Activated CD4-positive, alpha-beta T cell treated with anti-CD3 and anti-CD28 coated beads, Interleukin-2, amount 50 U/mL, for 48 hours (primary cell): ENCODE measurements around the gene TSPAN5.
"Not testable (repeated sequence)": the region's sequence is repeated elsewhere in the genome, so short reads cannot be mapped to it uniquely, and the experiment has no call there.

Experiments
- DNase-seq, 2 experiments: peaks; one replicate each; pipeline ENCODE4 v3.0.0-alpha.2; 2020

Gene TSPAN5

DNA sequence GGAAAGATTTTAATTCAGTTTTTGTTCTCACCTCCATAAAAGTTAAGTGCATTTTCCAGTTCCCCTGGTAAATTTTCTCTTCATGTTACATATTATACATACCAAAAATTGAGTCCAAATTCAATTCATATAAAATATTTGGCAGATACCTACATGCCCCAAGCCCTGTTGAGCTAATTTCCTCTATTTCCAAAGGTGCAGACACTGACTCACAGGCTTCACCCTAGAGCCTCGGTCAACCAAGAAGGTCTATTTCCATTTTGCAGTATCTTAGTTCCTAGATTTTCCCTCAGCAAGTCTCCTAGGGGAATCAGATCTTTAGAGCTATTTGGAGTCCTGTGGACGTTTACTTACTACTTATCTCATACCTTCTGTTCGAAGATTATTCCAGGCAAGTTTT lies 174.4 kb downstream of the TSPAN5 start:
- DNase-seq: no peak

DNA sequence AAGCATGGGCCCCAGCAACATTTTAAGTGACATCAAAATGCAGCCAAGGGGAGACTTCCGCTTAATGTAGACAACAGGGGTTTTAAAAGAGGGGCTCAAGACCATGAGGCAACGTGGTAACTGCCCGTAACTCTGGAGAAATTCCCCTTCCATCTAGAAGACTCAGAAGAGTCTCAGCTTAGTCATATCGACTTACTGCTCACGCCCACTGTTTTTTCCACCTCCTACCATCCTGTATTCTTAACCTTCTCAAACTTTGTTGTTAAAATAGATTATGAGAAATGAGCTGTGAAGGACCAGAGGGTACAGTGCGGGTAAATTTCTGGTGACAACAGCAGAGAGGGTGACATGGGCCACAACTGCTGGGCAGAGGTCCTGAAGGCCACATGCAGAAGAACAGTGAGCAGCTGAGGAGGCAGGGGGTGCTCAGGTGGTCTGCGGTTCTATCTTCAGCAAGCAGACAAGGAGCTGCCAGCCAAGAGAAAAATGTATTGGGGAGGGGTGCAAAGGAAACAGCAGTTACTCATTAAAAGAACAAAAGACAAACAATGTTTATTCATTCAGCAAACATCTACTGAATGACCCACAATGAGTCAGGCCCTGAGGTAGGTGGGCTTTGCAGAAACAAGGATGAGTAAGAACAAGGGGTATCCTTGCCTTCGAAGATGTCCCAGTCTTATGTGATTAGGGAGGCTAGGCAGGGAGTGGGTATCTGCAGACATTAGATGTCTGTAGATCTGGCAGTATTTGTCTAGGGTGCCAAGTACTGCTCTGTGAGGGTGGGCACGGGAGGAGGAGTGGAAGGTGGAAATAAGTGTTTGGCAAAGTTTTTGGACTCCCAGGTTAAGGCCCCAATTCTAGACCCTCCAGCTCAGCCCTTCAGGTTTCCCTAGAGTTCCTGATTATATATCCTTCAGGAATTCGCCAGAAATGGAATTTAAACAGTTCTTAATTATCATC lies 175.3 kb downstream of the TSPAN5 start:
- DNase-seq: peak; percentile 39 to 53

DNA sequence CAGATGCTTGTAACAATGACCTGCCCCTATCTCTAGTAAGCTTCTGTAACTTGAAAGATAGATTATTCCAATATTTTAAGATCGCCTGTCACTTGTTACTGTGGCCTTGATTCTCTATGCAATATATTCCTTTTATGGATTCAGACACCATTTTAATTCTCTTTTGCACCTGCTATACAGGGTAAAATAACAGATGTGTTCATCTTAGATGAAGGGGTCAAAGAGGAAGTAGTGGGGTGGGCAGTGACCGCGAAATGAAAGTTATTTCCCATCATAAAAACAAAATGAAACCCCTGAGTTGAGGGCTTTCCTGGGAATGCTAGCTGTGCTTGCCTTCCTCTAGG lies 175.9 kb downstream of the TSPAN5 start:
- DNase-seq: no peak

DNA sequence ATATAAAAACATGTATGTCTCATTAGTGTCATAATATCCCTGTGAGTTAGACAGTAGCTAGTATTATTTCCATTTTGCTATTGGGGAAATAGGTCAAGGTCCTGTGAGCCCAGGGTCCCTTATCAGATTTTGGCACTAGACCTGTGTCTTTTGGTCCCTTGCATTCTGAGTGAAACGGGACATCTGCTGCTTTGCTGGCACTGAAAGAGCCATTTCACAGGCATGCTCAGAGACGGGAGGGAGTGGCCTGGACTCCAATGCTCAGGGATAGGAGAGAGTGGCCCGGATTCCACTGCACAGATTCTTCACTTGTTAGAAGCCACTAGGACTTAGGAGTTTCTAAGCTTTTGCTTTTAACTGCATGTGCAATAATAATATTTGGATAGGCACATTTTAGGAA lies 177.2 kb downstream of the TSPAN5 start:
- DNase-seq: no peak

DNA sequence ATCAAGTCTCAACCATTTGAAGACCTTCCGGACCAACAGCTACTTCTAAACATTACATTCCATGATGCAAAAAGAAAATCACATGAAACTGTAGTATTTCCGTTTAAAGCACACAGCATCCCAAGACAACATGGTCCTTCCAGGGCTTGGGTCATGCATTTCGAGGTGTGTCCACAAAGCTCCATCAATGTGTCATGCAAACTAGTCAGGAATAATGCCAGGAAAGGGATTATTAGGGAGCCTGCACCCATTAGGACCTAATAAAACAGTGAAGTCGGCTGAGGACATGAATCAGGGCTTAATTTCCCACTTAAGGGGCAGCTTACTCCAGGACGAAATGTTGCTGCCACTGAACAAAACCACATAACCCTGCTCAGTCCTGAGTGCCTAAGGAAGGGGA lies 177.9 kb downstream of the TSPAN5 start:
- no peak for DNase-seq

DNA sequence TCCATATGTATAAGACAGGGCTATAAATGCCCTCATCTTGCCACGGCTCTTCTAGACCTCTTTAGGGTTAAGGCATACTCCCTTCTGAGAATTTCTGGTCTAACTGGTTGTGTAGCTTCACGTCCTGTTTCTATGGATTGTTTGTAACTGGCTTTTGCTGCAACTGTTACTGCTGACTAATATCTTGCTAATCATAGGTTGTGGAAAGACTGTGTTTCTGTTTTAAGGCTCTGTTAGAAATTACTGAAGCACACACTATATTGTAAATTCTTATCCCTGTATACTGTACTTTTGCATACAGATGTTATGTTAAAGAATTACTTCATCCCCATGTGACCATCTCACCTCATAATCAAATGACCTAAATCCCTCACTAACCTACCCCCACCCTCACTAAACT lies 178.8 kb downstream of the TSPAN5 start:
- DNase-seq: not testable (repeated sequence)

DNA sequence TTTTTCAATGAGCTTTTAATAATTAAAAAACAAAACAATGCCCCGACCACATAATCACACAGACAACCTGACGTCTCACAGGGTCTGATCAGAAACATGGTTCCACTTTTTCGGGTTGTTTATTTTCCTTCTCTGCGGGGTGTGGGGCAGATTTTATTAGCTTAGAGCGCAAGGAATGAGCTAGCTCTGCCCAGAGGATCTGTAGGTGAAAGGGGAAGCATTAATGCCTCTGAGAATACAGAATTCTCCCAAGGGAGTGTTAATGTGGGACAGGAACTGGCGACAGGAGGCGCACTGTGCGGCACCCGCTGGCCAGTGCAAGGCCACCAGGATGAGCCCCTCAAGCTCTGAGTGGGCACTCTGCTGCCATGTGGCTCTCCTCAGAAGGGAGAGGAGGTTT lies 181.5 kb downstream of the TSPAN5 start:
- DNase-seq: no peak

DNA sequence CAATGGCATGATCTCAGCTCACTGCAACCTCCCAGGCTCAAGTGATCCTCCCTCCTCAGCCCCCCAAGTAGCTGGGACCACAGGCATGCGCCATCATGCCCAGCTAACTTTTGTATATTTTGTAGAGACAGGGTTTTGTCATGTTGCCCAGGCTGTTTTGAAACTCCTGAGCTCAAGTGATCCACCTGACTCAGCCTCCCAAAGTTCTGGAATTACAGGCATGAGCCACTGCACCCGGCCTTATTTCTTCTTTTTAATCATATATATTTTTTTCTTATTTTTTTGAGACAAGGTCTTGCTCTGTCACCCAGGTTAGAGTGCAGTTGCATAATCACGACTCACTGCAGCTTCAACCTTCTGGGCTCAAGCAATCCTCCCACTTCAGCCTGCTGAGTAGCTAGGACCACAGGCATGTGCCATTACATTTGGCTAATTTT lies 184.0 kb downstream of the TSPAN5 start:
- DNase-seq: no peak

DNA sequence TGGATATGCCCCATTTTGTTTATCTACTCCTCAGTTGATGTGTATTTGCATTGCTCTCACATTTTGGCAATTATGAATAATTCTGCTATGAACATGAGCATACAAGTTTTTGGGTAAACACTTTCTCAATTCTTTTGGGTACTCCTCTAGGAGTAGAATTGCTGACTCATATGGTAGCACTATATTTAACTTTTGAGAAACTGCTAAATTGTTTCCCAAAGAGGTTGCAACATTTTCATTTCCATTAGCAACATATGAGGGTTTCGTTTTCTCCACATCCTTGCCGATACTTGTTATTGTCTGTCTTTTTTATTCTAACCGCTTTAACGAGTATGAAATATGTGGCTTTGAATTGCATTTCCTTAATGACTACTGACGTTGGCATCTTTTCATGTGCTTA lies 185.4 kb downstream of the TSPAN5 start:
- no peak for DNase-seq

DNA sequence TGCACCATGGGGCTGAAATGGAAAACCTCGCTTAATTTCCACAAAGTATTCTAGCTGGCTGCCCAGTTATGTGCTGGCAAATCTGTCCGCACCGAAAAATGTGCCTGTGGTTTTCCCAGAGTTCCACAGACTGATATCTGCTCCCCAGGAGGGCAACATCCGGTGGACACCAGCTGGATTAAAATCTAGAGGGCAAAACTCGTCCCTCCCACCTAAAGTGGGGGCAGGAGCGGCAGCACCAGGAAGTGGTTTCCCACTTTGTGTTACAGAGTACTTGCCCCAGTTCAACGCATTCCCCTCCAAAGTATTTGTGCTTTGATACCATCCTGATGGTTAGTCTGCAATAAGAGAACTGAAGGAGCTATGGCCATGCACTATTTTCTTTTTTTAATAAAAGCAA lies 187.6 kb downstream of the TSPAN5 start:
- no peak for DNase-seq

DNA sequence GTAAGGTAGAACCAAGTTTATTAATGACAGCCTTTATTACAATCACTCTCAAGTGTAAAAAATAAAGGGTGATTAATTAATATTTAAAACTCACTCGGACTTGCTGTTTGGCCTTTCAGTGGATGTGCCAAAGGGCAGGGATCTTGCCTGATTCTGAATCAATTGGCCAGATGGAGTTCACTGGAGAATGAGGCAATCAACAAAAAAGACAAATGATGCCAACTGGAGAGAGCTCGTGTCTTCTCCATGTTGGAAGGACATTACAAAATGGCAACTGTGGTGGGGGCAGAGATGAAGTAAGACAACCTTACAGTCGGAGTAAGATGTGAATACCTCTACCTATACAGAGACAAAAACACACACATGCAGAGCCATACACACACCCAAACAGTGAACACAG lies 188.0 kb downstream of the TSPAN5 start:
- DNase-seq: no peak

DNA sequence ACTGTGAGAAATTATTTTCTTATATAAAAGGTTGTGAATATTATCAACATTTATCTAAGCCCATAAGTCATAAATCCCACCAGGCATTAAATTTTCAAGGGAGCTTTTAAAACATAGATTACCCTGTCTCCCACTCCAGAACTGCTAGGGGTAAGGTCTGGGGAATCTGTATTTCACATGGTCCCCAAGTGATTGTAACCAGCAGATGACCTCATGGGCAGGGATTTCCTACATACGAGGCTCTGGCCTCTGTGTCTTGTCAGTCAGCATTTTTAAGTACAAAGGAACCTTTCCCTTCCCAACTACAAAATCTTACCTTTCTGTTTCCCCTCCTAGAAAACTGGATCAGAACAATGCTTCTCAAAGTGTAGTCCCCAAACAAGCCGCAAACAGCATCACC lies 188.6 kb downstream of the TSPAN5 start:
- DNase-seq: no peak

DNA sequence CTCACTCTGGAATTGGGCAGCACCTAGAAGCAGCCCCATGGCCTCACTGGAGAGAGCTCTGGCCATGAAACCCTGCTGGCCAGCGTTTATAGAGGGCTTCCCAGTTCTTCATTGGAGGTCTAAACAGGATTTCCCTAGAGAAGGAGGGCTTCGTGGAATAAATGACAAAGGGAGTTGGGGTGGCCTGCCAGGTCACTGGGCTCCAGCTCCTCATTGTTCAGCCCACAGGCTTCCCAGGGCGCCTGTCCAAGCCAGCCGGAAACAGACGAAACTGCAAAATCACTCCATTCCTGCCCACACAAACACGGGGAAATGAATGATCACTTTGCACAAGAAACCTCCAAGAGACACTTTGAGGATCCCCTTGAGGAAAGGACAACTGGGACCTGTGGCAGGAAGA lies 189.7 kb downstream of the TSPAN5 start:
- DNase-seq: no peak

DNA sequence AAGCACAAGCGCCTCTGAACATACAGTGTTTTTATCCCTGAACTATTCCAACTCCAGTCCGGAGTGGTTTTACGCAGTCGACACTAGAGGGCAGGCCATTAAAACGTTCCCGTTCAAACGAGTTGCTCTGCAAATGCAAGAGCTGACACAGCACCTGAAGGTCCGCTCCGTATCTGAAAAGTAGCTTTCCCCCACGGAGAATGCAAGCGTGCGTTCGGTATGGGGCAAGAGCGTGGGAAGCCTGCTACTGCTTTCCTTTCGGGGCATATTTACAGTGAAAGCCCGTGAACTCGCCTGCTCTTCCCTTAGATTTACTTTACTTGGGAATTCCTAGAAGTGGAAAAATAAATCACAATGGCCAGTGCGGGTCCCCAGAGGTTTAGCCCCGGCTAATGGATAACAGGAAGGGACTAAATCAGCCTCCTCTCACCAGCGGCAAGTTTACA lies 190.8 kb downstream of the TSPAN5 start:
- peak; percentile 64 to 76 for DNase-seq

DNA sequence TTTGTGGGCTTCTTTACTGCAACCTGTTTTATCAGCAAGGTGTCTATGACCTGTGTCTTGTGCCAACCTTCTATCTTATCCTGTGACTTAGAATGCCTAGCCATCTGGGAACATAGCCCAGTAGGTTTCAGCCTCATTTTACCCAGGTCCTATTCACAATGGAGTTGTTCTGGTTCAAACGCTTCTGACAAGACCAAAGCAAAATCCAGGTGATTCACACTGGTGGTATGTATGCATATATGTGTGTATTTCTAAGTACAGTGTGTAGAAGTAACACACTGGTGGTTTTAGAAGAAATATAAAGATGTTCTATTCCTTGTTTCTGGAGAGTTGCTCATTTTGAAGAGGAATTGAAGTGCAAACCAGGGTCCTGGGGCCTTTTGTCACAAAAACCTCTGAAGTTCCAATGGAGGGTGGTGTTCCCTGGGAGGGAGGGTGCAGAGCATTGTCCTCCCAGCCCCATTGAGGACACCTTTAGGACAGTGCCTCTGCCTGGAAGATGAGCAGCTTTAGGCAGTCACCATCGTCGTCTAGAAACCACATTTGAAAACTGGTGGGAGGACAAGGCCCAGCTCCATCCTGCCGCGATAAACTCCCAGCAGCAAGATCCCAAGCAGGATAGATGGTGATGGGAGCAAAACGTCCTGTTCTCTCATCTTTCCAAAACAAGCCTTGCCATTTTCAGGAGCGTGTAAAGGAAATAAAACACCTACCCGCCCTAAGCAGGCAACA lies 191.4 kb downstream of the TSPAN5 start:
- DNase-seq: no peak

DNA sequence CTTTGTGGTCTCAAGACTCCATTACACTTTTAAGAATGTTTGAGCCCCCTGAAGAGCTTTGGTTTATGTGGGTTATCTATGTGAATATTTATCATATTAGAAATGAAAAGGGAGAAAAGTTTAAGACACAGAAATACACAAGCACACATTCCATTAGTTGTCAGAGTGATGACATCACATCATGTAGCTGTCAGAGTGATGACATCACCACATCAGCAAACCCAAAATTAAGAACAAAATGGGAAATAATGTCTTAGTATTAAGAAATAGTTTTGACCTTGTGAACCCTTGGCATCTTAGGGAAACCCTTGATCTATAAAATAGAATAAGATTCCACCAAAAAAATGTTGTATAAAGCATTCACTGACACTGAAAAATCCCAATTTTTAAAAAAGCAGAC lies 195.9 kb downstream of the TSPAN5 start:
- no peak for DNase-seq

DNA sequence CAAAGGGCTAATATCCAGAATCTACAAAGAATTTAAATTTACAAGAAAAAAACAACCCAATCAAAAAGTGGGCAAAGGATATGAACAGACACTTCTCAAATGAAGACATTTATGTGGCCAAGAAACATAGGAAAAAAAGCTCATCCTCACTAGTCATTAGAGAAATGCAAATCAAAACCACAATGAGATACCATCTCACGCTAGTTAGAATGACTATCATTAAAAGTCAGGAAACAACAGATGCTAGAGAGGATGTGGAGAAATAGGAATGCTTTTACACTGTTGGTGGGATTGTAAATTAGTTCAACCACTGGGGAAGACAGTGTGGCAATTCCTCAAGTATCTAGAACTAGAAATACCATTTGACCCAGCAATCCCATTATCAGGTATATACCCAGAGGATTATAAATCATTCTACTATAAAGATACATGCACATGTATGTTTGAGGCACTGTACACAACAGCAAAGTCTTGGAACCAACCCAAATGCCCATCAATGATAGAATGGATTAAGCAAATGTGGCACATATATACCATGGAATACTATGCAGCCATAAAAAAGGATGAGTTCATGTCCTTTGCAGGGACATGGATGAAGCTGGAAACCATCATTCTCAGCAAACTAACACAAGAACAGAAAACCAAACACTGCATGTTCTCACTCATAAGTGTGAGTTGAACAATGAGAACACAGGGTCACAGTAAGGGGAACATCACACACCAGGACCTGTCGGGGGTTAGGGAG lies 197.1 kb downstream of the TSPAN5 start:
- DNase-seq: not testable (repeated sequence)

DNA sequence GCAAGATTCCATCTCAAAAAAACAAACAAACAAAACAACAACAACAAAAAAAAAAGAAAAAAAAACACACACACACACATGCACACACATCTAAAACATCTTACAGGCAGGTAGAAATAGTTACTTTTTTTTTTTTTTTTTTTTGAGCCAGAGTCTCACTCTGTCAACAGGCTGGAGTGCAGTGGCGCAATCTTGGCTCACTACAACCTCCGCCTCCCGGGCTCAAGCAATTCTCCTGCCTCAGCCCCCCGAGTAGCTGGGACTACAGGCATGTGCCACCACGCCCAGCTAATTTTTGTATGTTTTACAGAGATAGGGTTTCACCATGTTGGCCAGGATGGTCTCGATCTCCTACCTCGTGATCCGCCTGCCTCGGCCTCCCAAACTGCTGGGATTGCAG lies 201.0 kb downstream of the TSPAN5 start:
- DNase-seq: not testable (repeated sequence)

DNA sequence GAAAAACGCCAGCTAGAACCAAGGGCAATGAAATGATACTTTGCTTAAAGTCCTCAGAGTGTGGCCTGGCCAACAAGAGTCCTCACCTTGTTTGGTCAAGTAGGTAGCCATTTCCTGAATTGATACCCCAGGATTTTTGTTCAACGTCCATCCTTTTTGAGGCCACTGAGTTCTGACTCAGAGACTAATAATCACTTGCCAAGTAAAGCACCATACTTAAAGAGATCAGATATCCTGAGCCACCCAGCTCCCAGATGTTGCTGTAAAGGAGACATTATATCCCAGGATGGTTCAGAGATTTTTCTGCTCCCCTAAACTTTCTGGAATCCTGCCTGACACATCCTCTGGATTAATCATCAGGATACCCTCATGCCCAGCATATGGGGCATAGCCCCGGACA lies 206.3 kb downstream of the TSPAN5 start:
- no peak for DNase-seq

DNA sequence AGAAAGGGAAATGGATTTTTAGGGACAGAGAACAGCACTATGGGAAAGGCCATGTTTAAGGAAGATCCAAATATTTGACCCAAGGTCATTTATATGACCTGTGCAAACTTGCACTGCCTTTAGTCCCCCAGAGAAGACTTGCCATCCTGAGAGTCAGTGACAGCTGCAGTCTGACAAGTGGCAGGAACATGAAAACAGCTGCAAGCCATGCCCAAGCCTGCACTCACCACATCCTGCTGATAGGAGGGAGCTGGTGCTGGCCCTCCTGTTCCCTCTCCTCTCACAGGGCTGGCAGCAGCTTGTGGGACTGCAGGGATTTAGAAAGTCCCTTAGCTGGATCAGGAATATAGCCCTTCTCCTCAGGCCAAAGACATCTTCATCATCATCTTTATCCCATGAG lies 209.5 kb downstream of the TSPAN5 start:
- peak in 1 of 2 experiments; percentile 18 for DNase-seq

DNA sequence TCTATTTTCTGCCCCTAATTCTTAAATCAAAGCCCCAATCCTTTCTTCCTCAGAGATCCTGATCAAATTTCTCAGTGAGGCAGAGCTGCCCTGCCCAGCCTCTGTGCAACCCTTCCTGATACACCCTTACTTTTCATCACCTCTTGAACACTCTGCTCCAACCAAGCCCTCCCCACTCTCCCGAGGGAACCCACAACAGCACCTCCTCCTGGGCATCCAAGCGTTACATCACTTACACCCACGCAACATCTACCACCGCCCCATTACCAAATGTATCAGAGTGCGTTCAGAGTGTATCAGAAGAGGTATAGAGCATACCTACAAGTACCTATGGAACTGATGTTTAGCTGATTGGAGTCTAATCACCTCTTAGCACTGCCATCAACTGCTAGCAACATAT lies 210.8 kb downstream of the TSPAN5 start:
- DNase-seq: no peak

DNA sequence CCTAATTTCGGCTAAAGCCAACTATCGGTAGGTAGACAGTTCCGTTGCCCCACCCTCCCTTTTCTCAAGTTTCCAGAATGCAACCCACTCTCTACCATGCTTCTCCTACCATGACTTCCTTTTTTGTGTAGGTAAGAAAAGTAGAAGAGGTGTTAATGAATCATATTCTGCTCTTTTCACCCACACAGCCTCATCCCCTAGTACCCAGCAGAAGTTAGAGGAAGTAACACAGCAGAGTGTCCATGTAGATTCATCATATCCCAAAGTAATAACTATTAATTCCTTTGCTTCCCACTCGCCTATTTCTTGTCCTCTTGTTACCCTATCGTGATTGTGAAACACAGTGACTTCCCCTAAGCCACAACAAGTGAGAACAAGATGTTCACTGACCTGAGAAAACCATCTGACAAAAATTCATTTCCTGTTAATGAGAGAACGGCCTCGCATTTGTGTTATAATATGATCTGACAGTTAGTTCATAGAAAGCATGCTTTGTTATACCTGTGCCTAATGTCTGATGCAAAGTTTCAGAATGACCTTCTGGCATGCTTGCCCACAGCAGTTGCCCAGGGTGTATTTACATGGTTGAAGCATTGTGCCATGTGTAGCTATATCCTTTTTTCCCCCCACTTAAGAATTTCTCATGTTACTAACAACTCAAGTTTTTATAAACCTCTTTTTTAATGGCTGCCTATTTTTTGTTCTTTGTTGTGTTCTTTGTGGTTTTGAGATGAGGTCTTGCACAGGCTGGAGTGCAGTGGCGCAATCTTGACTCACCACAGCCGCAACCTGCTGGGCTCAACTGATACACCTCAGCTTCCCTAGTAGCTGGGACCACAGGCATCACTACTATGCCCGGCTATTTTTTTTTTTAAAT lies 211.7 kb downstream of the TSPAN5 start:
- DNase-seq: peak; percentile 45 to 65
